NCI-H510A treated with DMSO at 0.1 percent for 48 hours (cell line): ENCODE results near the gene HS6ST1.

Experiments
- DNase-seq: peaks from one replicate; lab custom pipeline; 2025; lab: John Stamatoyannopoulos, UW

HS6ST1 gene

GRCh38 chr2:128237911-128238697 is 80.6 kb downstream of the HS6ST1 start:
- no peak for DNase-seq

GRCh38 chr2:128237081-128237534 is 81.6 kb downstream of the HS6ST1 start:
- DNase-seq, result no peak

GRCh38 chr2:128236491-128237035 is 82.1 kb downstream of the HS6ST1 start:
- no peak for DNase-seq

- DNase-seq, result no peak
These were observed 83.1 kb downstream of the HS6ST1 start for GRCh38 chr2:128235581-128235980.

GRCh38 chr2:128234613-128235012 is 84.1 kb downstream of the HS6ST1 start:
- no peak for DNase-seq

- DNase-seq, result peak; percentile 81
These were observed 84.8 kb downstream of the HS6ST1 start for GRCh38 chr2:128233790-128234395.

GRCh38 chr2:128232965-128233789 is 85.5 kb downstream of the HS6ST1 start:
- peak; percentile 28 for DNase-seq

GRCh38 chr2:128228894-128229293 is 89.8 kb downstream of the HS6ST1 start:
- no peak for DNase-seq

GRCh38 chr2:128227862-128228261 is 90.8 kb downstream of the HS6ST1 start:
- DNase-seq, result no peak

GRCh38 chr2:128219891-128220290 is 98.8 kb downstream of the HS6ST1 start:
- no peak for DNase-seq

- DNase-seq, result no peak
These were observed 101.0 kb downstream of the HS6ST1 start for GRCh38 chr2:128217671-128218070.

GRCh38 chr2:128215897-128216642 is 102.6 kb downstream of the HS6ST1 start:
- DNase-seq, result no peak
